Measurements from ENCODE around the gene TMEM52. TPM values are rescaled to one million over a fixed set of nuclear protein-coding genes. Genes with fewer than 3 reads are reported as not detected.

Gene TMEM52
- total RNA-seq, 3 donors from 2014 or later (not counting 1 experiment from before 2014, with no cell fraction given), result 0.41 TPM; not detected in 2

GRCh38 chr1:1920057-1920607 is 1.1 kb upstream of the TMEM52 start:
- no peaks in the 10 kb centered on the region for H3K27me3 Mint-ChIP-seq (ENCODE audit: low read depth in 2 of 2)
- no peaks in the 10 kb centered on the region for H3K9me3 ChIP-seq (ENCODE audit: control insufficient read depth, insufficient read depth, low read length)
- intact Hi-C loops (cut with micrococcal nuclease), result no loop called here
- no peaks in the 10 kb centered on the region for H3K9me3 Mint-ChIP-seq
- WGBS (ENCODE audit: insufficient coverage), result 86% methylated on average over 6 of the region's 6 CpGs
- H3K36me3 ChIP-seq (ENCODE audit: control insufficient read depth, insufficient read depth, low read length), result no peaks in the 10 kb centered on the region
- TF ChIP-seq CTCF (IDR thresholded peaks at IDR 0.05), result no peak
- DNase-seq, result no peak
- H3K4me3 Mint-ChIP-seq, result peak overlapping the region; percentile 13
- no peaks in the 10 kb centered on the region for H3K27me3 ChIP-seq (ENCODE audit: control insufficient read depth, insufficient read depth, low read length)
- ATAC-seq, result no peak
- H3K27ac Mint-ChIP-seq, result peak overlapping the region in 1 of 2 donors; percentile 44
- no peak overlapping the region for H3K4me3 ChIP-seq (ENCODE audit: low read length)
- peaks cover 22% of the 10 kb centered on the region for H3K4me1 ChIP-seq (ENCODE audit: control insufficient read depth, insufficient read depth, low read length)
- peaks cover 0 to 7% of the 10 kb centered on the region in 2 donors for H3K4me1 Mint-ChIP-seq
- peak overlapping the region; percentile 46 for H3K27ac ChIP-seq (ENCODE audit: low read length)
- no peaks in the 10 kb centered on the region for H3K36me3 Mint-ChIP-seq

GRCh38 chr1:1919304-1920056 is 401 bp upstream of the TMEM52 start:
- no peak for TF ChIP-seq CTCF (IDR thresholded peaks at IDR 0.05)
- DNase-seq, result peak; percentile 96 to 100
- intact Hi-C loops (cut with micrococcal nuclease), result loop anchor here (1.0 kb wide), 1 partner anchor 10 kb away; no protein-coding TSS in a partner anchor
- Histone ChIP-seq H3K27me3 (ENCODE audit: control insufficient read depth, insufficient read depth, low read length) (no peaks in the 10 kb centered on the region), H3K4me1 (ENCODE audit: control insufficient read depth, insufficient read depth, low read length) (peaks cover 22% of the 10 kb centered on the region), H3K9me3 (ENCODE audit: control insufficient read depth, insufficient read depth, low read length) (no peaks in the 10 kb centered on the region), H3K4me3 (ENCODE audit: low read length) (peak overlapping the region; percentile 29), H3K27ac (ENCODE audit: low read length) (peak overlapping the region; percentile 46), H3K36me3 (ENCODE audit: control insufficient read depth, insufficient read depth, low read length) (no peaks in the 10 kb centered on the region)
- Mint-ChIP-seq H3K27me3 (ENCODE audit: low read depth in 2 of 2) (no peaks in the 10 kb centered on the region), H3K36me3 (no peaks in the 10 kb centered on the region), H3K9me3 (no peaks in the 10 kb centered on the region), H3K4me1 (peaks cover 0 to 7% of the 10 kb centered on the region in 2 donors), H3K4me3 (peak overlapping the region; percentile 64), H3K27ac (peak overlapping the region; percentile 38 to 79)
- peak; percentile 90 to 97 (median 92) for ATAC-seq
- 10% methylated on average over 62 of the region's 62 CpGs for WGBS (ENCODE audit: insufficient coverage)

- TF ChIP-seq CTCF (IDR thresholded peaks at IDR 0.05), result no peak
- Mint-ChIP-seq H3K36me3 (no peaks in the 10 kb centered on the region), H3K27ac (no peak overlapping the region), H3K27me3 (ENCODE audit: low read depth in 2 of 2) (peaks cover 0 to 4% of the 10 kb centered on the region in 2 donors), H3K9me3 (no peaks in the 10 kb centered on the region), H3K4me1 (peaks cover 0 to 7% of the 10 kb centered on the region in 2 donors), H3K4me3 (peak overlapping the region; percentile 56)
- peaks cover 22% of the 10 kb centered on the region for H3K4me1 ChIP-seq (ENCODE audit: control insufficient read depth, insufficient read depth, low read length)
- DNase-seq, result no peak
- no peak overlapping the region for H3K27ac ChIP-seq (ENCODE audit: low read length)
- no peaks in the 10 kb centered on the region for H3K9me3 ChIP-seq (ENCODE audit: control insufficient read depth, insufficient read depth, low read length)
- no peak overlapping the region for H3K4me3 ChIP-seq (ENCODE audit: low read length)
- H3K36me3 ChIP-seq (ENCODE audit: control insufficient read depth, insufficient read depth, low read length), result no peaks in the 10 kb centered on the region
- intact Hi-C loops (cut with micrococcal nuclease), result no loop called here
- no peak for ATAC-seq
- H3K27me3 ChIP-seq (ENCODE audit: control insufficient read depth, insufficient read depth, low read length), result no peaks in the 10 kb centered on the region
- WGBS (ENCODE audit: insufficient coverage), result 52% methylated on average over 46 of the region's 46 CpGs
Measured at GRCh38 chr1:1917995-1918900, 831 bp downstream of the TMEM52 start.

All from natural killer cell (primary cell).